ENCODE data around the gene MSH2.
"Not testable (repeated sequence)": the region's sequence is repeated elsewhere in the genome, so short reads cannot be mapped to it uniquely, and the experiment has no call there.

Gene MSH2

GRCh38 chr2:47494267-47495130 is 91.5 kb downstream of the MSH2 start:
- no peak overlapping the region for H3K4me3 ChIP-seq (ENCODE audit: low read length)

GRCh38 chr2:47497843-47498460 is 95.0 kb downstream of the MSH2 start:
- Histone ChIP-seq H3K36me3 (ENCODE audit: insufficient read depth, low read length) (no peaks in the 10 kb centered on the region), H3K4me1 (ENCODE audit: insufficient read depth, low read length) (no peaks in the 10 kb centered on the region), H3K9me3 (ENCODE audit: low read length) (peaks cover 11% of the 10 kb centered on the region), H3K4me3 (ENCODE audit: low read length) (no peak overlapping the region), H3K27me3 (ENCODE audit: insufficient read depth, low read length) (no peaks in the 10 kb centered on the region), H2AFZ (ENCODE audit: low read depth, low read length) (no peak overlapping the region)

More at GRCh38 chr2:47494267-47495130, 91.5 kb downstream of the MSH2 start:
- Histone ChIP-seq H3K4me1 (ENCODE audit: insufficient read depth, low read length) (no peaks in the 10 kb centered on the region), H2AFZ (ENCODE audit: low read depth, low read length) (no peak overlapping the region), H3K36me3 (ENCODE audit: insufficient read depth, low read length) (no peaks in the 10 kb centered on the region), H3K9me3 (ENCODE audit: low read length) (peaks cover 3% of the 10 kb centered on the region), H3K27me3 (ENCODE audit: insufficient read depth, low read length) (no peaks in the 10 kb centered on the region)

GRCh38 chr2:47499093-47499492 is 96.1 kb downstream of the MSH2 start:
- Histone ChIP-seq H3K4me1 (ENCODE audit: insufficient read depth, low read length) (no peaks in the 10 kb centered on the region), H3K36me3 (ENCODE audit: insufficient read depth, low read length) (no peaks in the 10 kb centered on the region), H3K4me3 (ENCODE audit: low read length) (no peak overlapping the region), H3K27me3 (ENCODE audit: insufficient read depth, low read length) (no peaks in the 10 kb centered on the region), H3K9me3 (ENCODE audit: low read length) (peaks cover 14% of the 10 kb centered on the region), H2AFZ (ENCODE audit: low read depth, low read length) (no peak overlapping the region)

- Histone ChIP-seq H3K9me3 (ENCODE audit: low read length) (peaks cover 19% of the 10 kb centered on the region), H3K4me1 (ENCODE audit: insufficient read depth, low read length) (no peaks in the 10 kb centered on the region), H3K27me3 (ENCODE audit: insufficient read depth, low read length) (no peaks in the 10 kb centered on the region), H3K36me3 (ENCODE audit: insufficient read depth, low read length) (no peaks in the 10 kb centered on the region), H2AFZ (ENCODE audit: low read depth, low read length) (no peak overlapping the region), H3K4me3 (ENCODE audit: low read length) (no peak overlapping the region)
These were observed 96.8 kb downstream of the MSH2 start for GRCh38 chr2:47499621-47500309.

- Histone ChIP-seq H3K36me3 (ENCODE audit: insufficient read depth, low read length) (no peaks in the 10 kb centered on the region), H3K27me3 (ENCODE audit: insufficient read depth, low read length) (no peaks in the 10 kb centered on the region), H3K4me1 (ENCODE audit: insufficient read depth, low read length) (no peaks in the 10 kb centered on the region), H3K9me3 (ENCODE audit: low read length) (peaks cover 21% of the 10 kb centered on the region), H3K4me3 (ENCODE audit: low read length) (no peak overlapping the region), H2AFZ (ENCODE audit: low read depth, low read length) (no peak overlapping the region)
These were observed 98.6 kb downstream of the MSH2 start for GRCh38 chr2:47501374-47502200.

- H3K9me3 ChIP-seq (ENCODE audit: low read length) = peaks cover 21% of the 10 kb centered on the region
- H3K36me3 ChIP-seq (ENCODE audit: insufficient read depth, low read length); H3K27me3 ChIP-seq (ENCODE audit: insufficient read depth, low read length); H3K4me1 ChIP-seq (ENCODE audit: insufficient read depth, low read length); H3K4me3 ChIP-seq (ENCODE audit: low read length); H2AFZ ChIP-seq (ENCODE audit: low read depth, low read length): not testable (repeated sequence)
These were observed 99.5 kb downstream of the MSH2 start for GRCh38 chr2:47502498-47502897.

GRCh38 chr2:47503481-47504070 is 100.6 kb downstream of the MSH2 start:
- H3K36me3 ChIP-seq (ENCODE audit: insufficient read depth, low read length) = no peaks in the 10 kb centered on the region
- H3K9me3 ChIP-seq (ENCODE audit: low read length) = peaks cover 21% of the 10 kb centered on the region
- H3K4me3 ChIP-seq (ENCODE audit: low read length) = no peak overlapping the region
- no peaks in the 10 kb centered on the region for H3K27me3 ChIP-seq (ENCODE audit: insufficient read depth, low read length)
- H2AFZ ChIP-seq (ENCODE audit: low read depth, low read length) = no peak overlapping the region
- H3K4me1 ChIP-seq (ENCODE audit: insufficient read depth, low read length) = no peaks in the 10 kb centered on the region

GRCh38 chr2:47504174-47504810 is 101.3 kb downstream of the MSH2 start:
- Histone ChIP-seq H3K27me3 (ENCODE audit: insufficient read depth, low read length) (no peaks in the 10 kb centered on the region), H3K4me1 (ENCODE audit: insufficient read depth, low read length) (no peaks in the 10 kb centered on the region), H2AFZ (ENCODE audit: low read depth, low read length) (no peak overlapping the region), H3K4me3 (ENCODE audit: low read length) (no peak overlapping the region), H3K36me3 (ENCODE audit: insufficient read depth, low read length) (no peaks in the 10 kb centered on the region), H3K9me3 (ENCODE audit: low read length) (peaks cover 19% of the 10 kb centered on the region)

GRCh38 chr2:47506024-47506423 is 103.1 kb downstream of the MSH2 start:
- H3K9me3 ChIP-seq (ENCODE audit: low read length) = peaks cover 12% of the 10 kb centered on the region
- H3K4me1 ChIP-seq (ENCODE audit: insufficient read depth, low read length) = no peaks in the 10 kb centered on the region
- no peak overlapping the region for H3K4me3 ChIP-seq (ENCODE audit: low read length)
- H2AFZ ChIP-seq (ENCODE audit: low read depth, low read length) = no peak overlapping the region
- H3K36me3 ChIP-seq (ENCODE audit: insufficient read depth, low read length) = no peaks in the 10 kb centered on the region
- H3K27me3 ChIP-seq (ENCODE audit: insufficient read depth, low read length) = no peaks in the 10 kb centered on the region

- H3K9me3 ChIP-seq (ENCODE audit: low read length) = peaks cover 12% of the 10 kb centered on the region
- H3K27me3 ChIP-seq (ENCODE audit: insufficient read depth, low read length) = no peaks in the 10 kb centered on the region
- no peak overlapping the region for H2AFZ ChIP-seq (ENCODE audit: low read depth, low read length)
- no peaks in the 10 kb centered on the region for H3K36me3 ChIP-seq (ENCODE audit: insufficient read depth, low read length)
- no peaks in the 10 kb centered on the region for H3K4me1 ChIP-seq (ENCODE audit: insufficient read depth, low read length)
- H3K4me3 ChIP-seq (ENCODE audit: low read length) = no peak overlapping the region
These were observed 103.5 kb downstream of the MSH2 start for GRCh38 chr2:47506436-47506835.

- no peak overlapping the region for H2AFZ ChIP-seq (ENCODE audit: low read depth, low read length)
- H3K4me1 ChIP-seq (ENCODE audit: insufficient read depth, low read length) = no peaks in the 10 kb centered on the region
- no peaks in the 10 kb centered on the region for H3K36me3 ChIP-seq (ENCODE audit: insufficient read depth, low read length)
- no peaks in the 10 kb centered on the region for H3K27me3 ChIP-seq (ENCODE audit: insufficient read depth, low read length)
- H3K9me3 ChIP-seq (ENCODE audit: low read length) = peaks cover 12% of the 10 kb centered on the region
- no peak overlapping the region for H3K4me3 ChIP-seq (ENCODE audit: low read length)
These were observed 105.1 kb downstream of the MSH2 start for GRCh38 chr2:47508080-47508479.

- no peaks in the 10 kb centered on the region for H3K36me3 ChIP-seq (ENCODE audit: insufficient read depth, low read length)
- H3K27me3 ChIP-seq (ENCODE audit: insufficient read depth, low read length) = no peaks in the 10 kb centered on the region
- H3K4me3 ChIP-seq (ENCODE audit: low read length) = no peak overlapping the region
These were observed 105.7 kb downstream of the MSH2 start for GRCh38 chr2:47508641-47509040.

More at GRCh38 chr2:47508641-47509040, 105.7 kb downstream of the MSH2 start:
- no peaks in the 10 kb centered on the region for H3K4me1 ChIP-seq (ENCODE audit: insufficient read depth, low read length)
- peaks cover 11% of the 10 kb centered on the region for H3K9me3 ChIP-seq (ENCODE audit: low read length)
- H2AFZ ChIP-seq (ENCODE audit: low read depth, low read length) = no peak overlapping the region

Data from neuron (in vitro differentiated cells).